Measurements from ENCODE around the gene PLGRKT.

The PLGRKT gene

DNA sequence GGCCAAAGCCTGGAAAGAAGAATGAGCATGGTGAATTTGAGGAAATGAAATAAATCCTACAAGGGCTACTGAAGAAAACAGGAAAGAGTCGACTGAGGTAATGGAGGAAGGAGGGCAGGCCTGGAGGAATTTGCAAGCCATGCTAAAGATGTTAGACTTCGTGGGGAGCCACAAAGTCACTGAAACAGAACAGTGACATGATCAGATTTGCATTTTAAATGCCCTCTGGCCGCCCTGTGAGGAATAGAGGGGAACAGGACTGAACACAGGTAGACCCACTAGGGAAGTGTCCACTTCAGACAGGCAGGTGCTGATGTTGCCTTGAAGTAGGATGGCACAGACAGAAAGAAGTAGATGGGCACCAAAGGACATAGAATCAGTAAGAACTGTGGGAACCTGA is 55.2 kb downstream of the PLGRKT start:
- H3K4me3 ChIP-seq (replicated peaks in 1 of 2; ENCODE audit: low read depth in 2 of 2, low read length in 2 of 2), result no peak overlapping the region
- DNase-seq (ENCODE audit: low read depth in 2 of 2), result no peak
- TF ChIP-seq, protein P1, sequence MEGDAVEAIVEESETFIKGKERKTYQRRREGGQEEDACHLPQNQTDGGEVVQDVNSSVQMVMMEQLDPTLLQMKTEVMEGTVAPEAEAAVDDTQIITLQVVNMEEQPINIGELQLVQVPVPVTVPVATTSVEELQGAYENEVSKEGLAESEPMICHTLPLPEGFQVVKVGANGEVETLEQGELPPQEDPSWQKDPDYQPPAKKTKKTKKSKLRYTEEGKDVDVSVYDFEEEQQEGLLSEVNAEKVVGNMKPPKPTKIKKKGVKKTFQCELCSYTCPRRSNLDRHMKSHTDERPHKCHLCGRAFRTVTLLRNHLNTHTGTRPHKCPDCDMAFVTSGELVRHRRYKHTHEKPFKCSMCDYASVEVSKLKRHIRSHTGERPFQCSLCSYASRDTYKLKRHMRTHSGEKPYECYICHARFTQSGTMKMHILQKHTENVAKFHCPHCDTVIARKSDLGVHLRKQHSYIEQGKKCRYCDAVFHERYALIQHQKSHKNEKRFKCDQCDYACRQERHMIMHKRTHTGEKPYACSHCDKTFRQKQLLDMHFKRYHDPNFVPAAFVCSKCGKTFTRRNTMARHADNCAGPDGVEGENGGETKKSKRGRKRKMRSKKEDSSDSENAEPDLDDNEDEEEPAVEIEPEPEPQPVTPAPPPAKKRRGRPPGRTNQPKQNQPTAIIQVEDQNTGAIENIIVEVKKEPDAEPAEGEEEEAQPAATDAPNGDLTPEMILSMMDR (IDR thresholded peaks at IDR 0.05; ENCODE audit: low read depth, low read length), result no peak

DNA sequence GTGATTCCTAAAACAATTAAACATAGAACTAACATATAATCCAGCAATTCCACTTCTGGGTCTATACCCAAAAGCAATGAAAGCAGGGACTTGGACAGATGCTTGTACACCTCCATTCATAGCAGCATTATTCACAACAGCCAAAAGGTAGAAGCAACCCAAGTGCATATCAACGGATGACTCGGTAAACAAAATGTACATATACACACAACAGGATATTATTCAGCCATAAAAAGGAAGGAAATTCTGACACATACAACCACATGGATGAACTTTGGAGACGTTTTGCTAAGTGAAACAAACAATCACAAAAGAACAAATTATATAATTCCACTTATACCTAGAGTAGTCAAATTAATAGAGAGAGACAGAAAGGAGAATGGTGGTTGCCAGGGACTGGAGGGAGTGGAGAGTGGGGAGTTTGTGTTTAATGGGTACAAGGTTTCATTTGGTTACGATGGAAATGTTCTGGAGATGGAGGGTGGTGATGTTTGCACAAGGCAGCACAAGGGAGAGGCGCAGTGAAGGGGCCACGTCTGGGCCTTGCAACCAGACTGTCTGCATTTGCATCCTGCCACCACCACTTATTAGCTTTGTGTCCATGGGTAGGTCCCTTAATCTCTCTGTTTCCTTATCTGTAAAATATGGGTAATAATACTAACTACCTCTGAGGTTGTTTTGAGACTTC is 61.8 kb downstream of the PLGRKT start:
- no peak overlapping the region for H3K4me3 ChIP-seq (replicated peaks in 1 of 2; ENCODE audit: low read depth in 2 of 2, low read length in 2 of 2)
- peak; percentile 11 to 57 for DNase-seq (ENCODE audit: low read depth in 2 of 2)
- TF ChIP-seq, protein P1 (IDR thresholded peaks at IDR 0.05; ENCODE audit: low read depth, low read length), result no peak

DNA sequence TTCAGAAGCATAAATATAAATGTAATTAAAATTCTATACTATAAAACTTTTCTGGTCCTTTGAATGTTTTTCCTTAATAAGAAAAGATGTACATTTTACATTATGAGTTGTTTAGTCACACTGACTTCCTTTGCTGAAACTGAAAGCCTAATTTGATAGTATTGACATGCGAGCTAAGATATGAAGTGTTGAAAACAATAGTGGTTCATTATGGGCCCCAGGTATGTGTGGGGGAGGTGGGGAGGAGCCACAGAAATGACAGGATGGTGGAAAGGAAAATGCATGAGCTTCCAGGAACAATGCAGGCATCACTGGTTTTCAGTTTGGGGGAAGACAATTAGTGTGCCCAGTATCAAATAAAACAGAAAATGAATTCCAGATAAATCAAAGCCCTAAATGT is 62.6 kb downstream of the PLGRKT start:
- peak in 1 of 2 donors; percentile 7 for DNase-seq (ENCODE audit: low read depth in 2 of 2)
- H3K4me3 ChIP-seq (replicated peaks in 1 of 2; ENCODE audit: low read depth in 2 of 2, low read length in 2 of 2), result no peak overlapping the region
- TF ChIP-seq, protein P1 (IDR thresholded peaks at IDR 0.05; ENCODE audit: low read depth, low read length), result no peak

DNA sequence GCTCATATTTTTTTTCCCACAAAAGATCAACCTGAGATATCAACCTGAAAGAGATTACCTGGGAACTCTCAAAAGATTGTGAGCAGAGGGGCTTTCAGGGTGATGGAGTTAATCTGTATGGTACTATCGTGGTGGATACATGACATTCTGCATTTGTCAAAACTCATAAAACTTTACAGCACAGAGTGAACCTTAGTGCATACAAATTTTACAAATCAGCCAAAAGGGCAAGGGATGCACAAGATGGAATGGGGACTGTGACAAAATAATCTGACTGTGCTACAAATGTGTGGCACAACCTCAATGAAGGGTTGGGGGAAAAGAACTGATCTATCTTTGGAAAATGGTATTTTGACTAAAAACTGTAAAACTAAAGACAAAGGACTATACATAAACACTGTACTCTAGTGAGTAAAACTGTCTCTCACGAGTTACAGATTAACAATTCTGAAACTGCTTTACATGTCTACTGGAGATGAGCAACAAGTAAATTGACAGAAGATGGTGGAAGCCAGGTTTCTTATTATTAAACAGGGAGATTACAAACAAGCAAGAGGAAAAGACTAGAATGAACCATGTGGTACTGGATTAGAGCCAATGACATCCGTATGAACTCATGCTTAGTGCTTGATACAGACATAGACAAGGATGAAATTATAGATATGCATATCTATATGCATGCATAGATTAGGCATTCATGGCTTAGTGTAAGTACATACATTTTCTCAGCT is 73.3 kb downstream of the PLGRKT start:
- TF ChIP-seq, protein P1 (IDR thresholded peaks at IDR 0.05; ENCODE audit: low read depth, low read length), result no peak
- no peak overlapping the region for H3K4me3 ChIP-seq (replicated peaks in 1 of 2; ENCODE audit: low read depth in 2 of 2, low read length in 2 of 2)
- DNase-seq (ENCODE audit: low read depth in 2 of 2), result peak; percentile 26 to 47

DNA sequence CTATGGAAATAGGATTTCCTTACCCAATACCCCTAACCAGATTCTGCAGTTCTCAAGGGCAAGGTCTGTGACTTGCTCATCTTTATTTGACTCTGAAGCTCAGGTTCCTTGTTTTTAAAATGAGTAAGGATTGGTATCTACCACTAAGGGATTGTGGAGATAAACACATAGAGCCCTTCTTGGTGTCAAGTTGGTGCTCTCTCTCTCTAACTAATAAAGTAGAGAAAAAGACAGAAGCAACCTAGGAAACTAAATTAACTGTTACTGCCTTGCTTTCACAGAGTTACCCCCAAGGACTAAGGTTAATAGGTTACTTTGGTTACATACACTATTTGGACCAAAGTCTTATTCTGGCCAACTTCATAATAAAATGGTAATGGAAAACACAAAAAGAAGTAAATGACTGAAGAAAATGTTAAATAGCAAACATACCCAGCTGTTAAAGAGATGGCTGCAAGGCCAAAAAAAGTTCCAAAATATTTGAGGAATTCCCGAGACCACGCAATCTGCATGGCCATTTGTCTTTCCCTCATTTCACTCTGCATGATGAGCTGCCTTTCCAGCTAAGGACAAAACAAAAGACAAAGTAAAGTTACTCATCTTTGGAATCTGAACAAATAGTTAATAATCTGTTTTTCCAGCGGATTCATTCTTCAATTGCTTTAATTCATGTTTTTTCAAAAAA is 76.3 kb downstream of the PLGRKT start:
- H3K4me3 ChIP-seq (replicated peaks in 1 of 2; ENCODE audit: low read depth in 2 of 2, low read length in 2 of 2), result no peak overlapping the region
- TF ChIP-seq, protein P1 (IDR thresholded peaks at IDR 0.05; ENCODE audit: low read depth, low read length), result no peak
- no peak for DNase-seq (ENCODE audit: low read depth in 2 of 2)

DNA sequence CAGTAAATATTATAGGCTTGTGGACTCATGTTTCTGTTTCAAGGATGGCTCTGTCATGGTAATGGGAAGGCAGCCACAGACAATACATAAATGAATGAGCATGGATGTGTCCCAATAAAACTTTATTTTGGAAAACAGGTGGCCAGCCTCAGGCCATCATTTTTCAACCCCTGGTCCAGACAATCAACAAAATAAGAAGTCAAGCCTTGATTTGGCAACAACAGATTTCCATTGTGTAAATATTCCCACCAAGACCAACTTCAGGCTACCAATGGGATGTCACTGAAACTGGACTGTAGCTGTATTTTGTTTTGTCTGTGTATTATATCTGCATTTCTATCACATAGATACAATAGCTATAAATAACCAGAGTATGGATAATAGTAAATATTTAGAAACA is 77.4 kb downstream of the PLGRKT start:
- DNase-seq (ENCODE audit: low read depth in 2 of 2), result no peak
- TF ChIP-seq, protein P1 (IDR thresholded peaks at IDR 0.05; ENCODE audit: low read depth, low read length), result no peak
- H3K4me3 ChIP-seq (replicated peaks in 1 of 2; ENCODE audit: low read depth in 2 of 2, low read length in 2 of 2), result no peak overlapping the region
